SK-N-SH treated with all-trans-retinoic acid at 6 μM for 48 hours (cell line): Measurements from ENCODE around the gene AGBL2.
A peak's percentile ranks its signal among the peaks of the same experiment; 100 is the strongest.

Experiments used
- ATAC-seq: fragments of 200-7000 bp; cut with Tn5 transposase; 3 replicates; pipeline ENCODE4 v1.9.1; 2020; ENCODE audit warnings: mild to moderate bottlenecking, moderate library complexity
- ARNTL ChIP-seq: fragments of 450-650 bp; formaldehyde crosslinking; IDR thresholded peaks from 2 replicates; pipeline ENCODE4 v1.5.0; 2020; ENCODE audit warnings: low read depth, mild to moderate bottlenecking, moderate library complexity, borderline replicate concordance
- BACH2 ChIP-seq: fragments of 250-450 bp; sonication (Bioruptor Pico); IDR thresholded peaks from 2 replicates; pipeline ENCODE4 v1.9.0; 2021; ENCODE audit warnings: mild to moderate bottlenecking, borderline replicate concordance
- CREB5 ChIP-seq: fragments of 250-450 bp; sonication (Bioruptor Pico); IDR thresholded peaks from 2 replicates; pipeline ENCODE4 v1.5.1; 2020; ENCODE audit warnings: low read depth, mild to moderate bottlenecking, moderate library complexity
- CSDC2 ChIP-seq: fragments of 250-450 bp; sonication (Bioruptor Pico); IDR thresholded peaks from 2 replicates; pipeline ENCODE4 v1.5.0; 2020; ENCODE audit warnings: mild to moderate bottlenecking, moderate library complexity
- CSRNP3 ChIP-seq: fragments of 250-450 bp; sonication (Bioruptor Pico); IDR thresholded peaks from 2 replicates; pipeline ENCODE4 v1.5.1; 2021; ENCODE audit warnings: mild to moderate bottlenecking, moderate library complexity
- ESRRG ChIP-seq: fragments of 250-450 bp; sonication (Bioruptor Pico); IDR thresholded peaks from 2 replicates; pipeline ENCODE4 v1.6.1; 2021; ENCODE audit warnings: mild to moderate bottlenecking
- ISL1 ChIP-seq: fragments of 250-450 bp; sonication (Bioruptor Pico); IDR thresholded peaks from 2 replicates; pipeline ENCODE4 v2.1.2; 2022; ENCODE audit warnings: mild to moderate bottlenecking, moderate library complexity
- OSR1 ChIP-seq: fragments of 250-450 bp; sonication (Bioruptor Pico); IDR thresholded peaks from 2 replicates; pipeline ENCODE4 v1.8.0; 2022; ENCODE audit warnings: moderate library complexity, mild to moderate bottlenecking, inconsistent platforms
- PATZ1 ChIP-seq: fragments of 250-450 bp; sonication (Bioruptor Pico); IDR thresholded peaks from 2 replicates; pipeline ENCODE4 v1.8.0; 2020; ENCODE audit warnings: mild to moderate bottlenecking, moderate library complexity, borderline replicate concordance
- POU6F1 ChIP-seq: fragments of 250-450 bp; sonication (Bioruptor Pico); IDR thresholded peaks from 2 replicates; pipeline ENCODE4 v1.8.0; 2021; ENCODE audit warnings: low read depth, mild to moderate bottlenecking, moderate library complexity, borderline replicate concordance
- RARB ChIP-seq: fragments of 250-450 bp; sonication (Bioruptor Pico); IDR thresholded peaks from 2 replicates; pipeline ENCODE4 v1.8.0; 2021; ENCODE audit warnings: mild to moderate bottlenecking, moderate library complexity
- SNAI2 ChIP-seq: fragments of 250-450 bp; sonication (Bioruptor Pico); IDR thresholded peaks from 2 replicates; pipeline ENCODE4 v1.5.0; 2020; ENCODE audit warnings: mild to moderate bottlenecking, moderate library complexity
- TCF4 ChIP-seq: fragments of 250-450 bp; sonication (Bioruptor Pico); IDR thresholded peaks from 2 replicates; pipeline ENCODE4 v1.8.0; 2021; ENCODE audit warnings: mild to moderate bottlenecking, moderate library complexity, borderline replicate concordance
- TOX ChIP-seq: fragments of 250-450 bp; sonication (Bioruptor Pico); IDR thresholded peaks from 2 replicates; pipeline ENCODE4 v1.8.0; 2021; ENCODE audit warnings: mild to moderate bottlenecking, moderate library complexity, borderline replicate concordance
- ZC3H10 ChIP-seq: fragments of 250-450 bp; sonication (Bioruptor Pico); IDR thresholded peaks from 2 replicates; pipeline ENCODE4 v1.5.1; 2021; ENCODE audit warnings: mild to moderate bottlenecking, moderate library complexity
- ZFP3 ChIP-seq: fragments of 250-450 bp; sonication (Bioruptor Pico); IDR thresholded peaks from 2 replicates; pipeline ENCODE4 v1.5.0; 2020; ENCODE audit warnings: mild to moderate bottlenecking, moderate library complexity
- ZFP30 ChIP-seq: fragments of 450-650 bp; formaldehyde crosslinking; IDR thresholded peaks from 2 replicates; pipeline ENCODE4 v1.5.0; 2022; ENCODE audit warnings: mild to moderate bottlenecking, moderate library complexity
- ZNF565 ChIP-seq: fragments of 450-650 bp; formaldehyde crosslinking; conservative IDR thresholded peaks from 2 replicates; pipeline ENCODE4 v1.5.0; 2020; ENCODE audit warnings: low read depth, mild to moderate bottlenecking, moderate library complexity
- ZNF70 ChIP-seq: fragments of 450-650 bp; formaldehyde crosslinking; IDR thresholded peaks from 2 replicates; pipeline ENCODE4 v1.5.0; 2020; ENCODE audit warnings: mild to moderate bottlenecking, moderate library complexity
- ZNF8 ChIP-seq: fragments of 450-650 bp; formaldehyde crosslinking; IDR thresholded peaks from 2 replicates; pipeline ENCODE4 v1.5.0; 2020; ENCODE audit warnings: mild to moderate bottlenecking, moderate library complexity

The AGBL2 gene

GRCh38 chr11:47723041-47723440 lies 7.9 kb upstream of the AGBL2 start:
- ATAC-seq = no peak
- TF ChIP-seq ZC3H10 (no peak), CSRNP3 (no peak), ZFP3 (CRISPR knock-in tag) (no peak), ZNF70 (CRISPR knock-in tag) (no peak), CREB5 (no peak), SNAI2 (CRISPR knock-in tag) (no peak), ZNF8 (CRISPR knock-in tag) (no peak), ZFP30 (CRISPR knock-in tag) (no peak), PATZ1 (CRISPR knock-in tag) (no peak), TCF4 (no peak), TOX (no peak), ARNTL (CRISPR knock-in tag) (no peak), ESRRG (CRISPR knock-in tag) (no peak), ISL1 (no peak), CSDC2 (CRISPR knock-in tag) (no peak), BACH2 (no peak), ZNF565 (CRISPR knock-in tag) (no peak), OSR1 (CRISPR knock-in tag) (no peak)

GRCh38 chr11:47720651-47721050 lies 5.5 kb upstream of the AGBL2 start:
- TF ChIP-seq ZNF8 (CRISPR knock-in tag) (no peak), ISL1 (no peak), PATZ1 (CRISPR knock-in tag) (no peak), ZNF70 (CRISPR knock-in tag) (no peak), CSDC2 (CRISPR knock-in tag) (no peak), ZFP3 (CRISPR knock-in tag) (no peak), ZC3H10 (no peak), TOX (no peak)
- TF ChIP-seq, all 23 proteins: peak for 0
- no peak for ATAC-seq

- TF ChIP-seq SNAI2 (CRISPR knock-in tag) (no peak), ARNTL (CRISPR knock-in tag) (no peak)
- no peak for ATAC-seq
These were observed 1.5 kb upstream of the AGBL2 start for GRCh38 chr11:47716692-47717091.

- peak; percentile 63 for ATAC-seq
- TF ChIP-seq POU6F1 (CRISPR knock-in tag) = no peak
- TF ChIP-seq ZNF8 (CRISPR knock-in tag) = no peak
- TF ChIP-seq BACH2 = no peak
- TF ChIP-seq RARB (CRISPR knock-in tag) = no peak
- TF ChIP-seq ZNF70 (CRISPR knock-in tag) = no peak
- TF ChIP-seq TCF4 = no peak
- TF ChIP-seq OSR1 (CRISPR knock-in tag) = no peak
- no peak for TF ChIP-seq TOX
These were observed 551 bp downstream of the AGBL2 start for GRCh38 chr11:47714554-47715081.
